CD14-positive monocyte (primary cell): ENCODE data around the gene SLC39A3. TPM values are rescaled to one million over a fixed set of nuclear protein-coding genes. Genes with fewer than 3 reads are reported as not detected.

ENCODE experiments used
- DNase-seq, 3 donors: peaks; one replicate each; pipeline ENCODE4 v3.0.0-alpha.2; 2011 to 2022
- H2AFZ ChIP-seq: 2 replicates; pipeline ENCODE4 v1.6.0; 2012; ENCODE audit warnings: mild to moderate bottlenecking, low read depth, low read length, inconsistent platforms; ENCODE audit not compliant: insufficient read depth, poor library complexity, severe bottlenecking
- H3K27ac ChIP-seq, 2 donors: 1 replicate in 1 of 2; 2 replicates in 1 of 2; pipeline ENCODE4 v1.5.1; 2012 to 2013; ENCODE audit warnings: low read length in 2 of 2, control low read depth in 1 of 2, inconsistent platforms in 1 of 2, low read depth in 1 of 2, mild to moderate bottlenecking in 1 of 2
- H3K27me3 ChIP-seq, 2 donors: one replicate each; pipeline versions ENCODE4 v1.6.0 to v1.6.1; 2011 to 2013; ENCODE audit warnings: low read length in 2 of 2; ENCODE audit not compliant: control insufficient read depth in 2 of 2, insufficient read depth in 2 of 2
- H3K36me3 ChIP-seq, 2 donors: replicated peaks in 1 of 2; 1 replicate in 1 of 2; 2 replicates in 1 of 2; pipeline versions ENCODE4 v1.5.1 to v1.6.1; 2012 to 2013; ENCODE audit warnings: low read length in 2 of 2, control low read depth in 1 of 2, inconsistent platforms in 1 of 2, mild to moderate bottlenecking in 1 of 2; ENCODE audit not compliant: insufficient read depth in 2 of 2, control insufficient read depth in 1 of 2
- H3K4me1 ChIP-seq, 2 donors: 1 replicate in 1 of 2; 2 replicates in 1 of 2; pipeline versions ENCODE4 v1.5.1 to v1.6.1; 2012 to 2013; ENCODE audit warnings: low read length in 2 of 2, control low read depth in 1 of 2, inconsistent platforms in 1 of 2, mild to moderate bottlenecking in 1 of 2, moderate library complexity in 1 of 2; ENCODE audit not compliant: insufficient read depth in 2 of 2, control insufficient read depth in 1 of 2
- H3K4me2 ChIP-seq: replicated peaks from 2 replicates; pipeline ENCODE3; 2012; ENCODE audit warnings: low read length, moderate library complexity, mild to moderate bottlenecking; ENCODE audit not compliant: poor library complexity, severe bottlenecking; ENCODE audit errors: extremely low read depth
- H3K4me3 ChIP-seq, 3 experiments: fragments of 200-600 bp in 1 of 3; sonication (generic) in 1 of 3; replicated peaks in 1 of 3; 1 replicate in 2 of 3; 2 replicates in 1 of 3; pipeline ENCODE4 v1.5.1; 2011 to 2013; ENCODE audit warnings: low read length in 3 of 3, mild to moderate bottlenecking in 3 of 3, control low read depth in 2 of 3, low read depth in 2 of 3, inconsistent platforms in 1 of 3, moderate library complexity in 1 of 3
- H3K79me2 ChIP-seq: 2 replicates; pipeline ENCODE4 v1.6.0; 2012; ENCODE audit warnings: mild to moderate bottlenecking, control low read depth, inconsistent platforms, low read length, moderate library complexity; ENCODE audit not compliant: insufficient read depth
- H3K9ac ChIP-seq: 2 replicates; pipeline ENCODE4 v1.6.0; 2017; ENCODE audit warnings: low read length, mild to moderate bottlenecking; ENCODE audit not compliant: insufficient read depth, poor library complexity, severe bottlenecking
- H3K9me3 ChIP-seq, 2 donors: replicated peaks in 1 of 2; 1 replicate in 1 of 2; 2 replicates in 1 of 2; pipeline versions ENCODE4 v1.5.1 to v1.6.1; 2012 to 2013; ENCODE audit warnings: low read length in 2 of 2, control low read depth in 1 of 2; ENCODE audit not compliant: control insufficient read depth in 1 of 2, insufficient read depth in 1 of 2
- H4K20me1 ChIP-seq: 2 replicates; pipeline ENCODE4 v1.6.0; 2012; ENCODE audit warnings: mild to moderate bottlenecking, low read length, control low read depth, moderate library complexity; ENCODE audit not compliant: insufficient read depth
- H3K27ac Mint-ChIP-seq, 7 donors: one replicate each; pipeline ENCODE4 v1.8.0; 2020; ENCODE audit warnings: mild to moderate bottlenecking in 7 of 7, mixed read lengths in 7 of 7, moderate library complexity in 6 of 7, inconsistent platforms in 2 of 7
- H3K27me3 Mint-ChIP-seq, 3 donors: one replicate each; pipeline ENCODE4 v1.8.0; 2021 to 2022; ENCODE audit warnings: low read depth in 3 of 3, mild to moderate bottlenecking in 3 of 3, mixed read lengths in 3 of 3, moderate library complexity in 3 of 3, inconsistent platforms in 1 of 3
- H3K36me3 Mint-ChIP-seq, 2 donors: one replicate each; pipeline ENCODE4 v1.8.0; 2020; ENCODE audit warnings: mixed read lengths in 2 of 2, inconsistent platforms in 1 of 2, mild to moderate bottlenecking in 1 of 2
- H3K4me1 Mint-ChIP-seq: one replicate; pipeline ENCODE4 v1.8.0; 2020; ENCODE audit warnings: mild to moderate bottlenecking, mixed read lengths
- H3K4me3 Mint-ChIP-seq, 2 donors: one replicate each; pipeline ENCODE4 v1.8.0; 2020; ENCODE audit warnings: mild to moderate bottlenecking in 2 of 2, mixed read lengths in 2 of 2, moderate library complexity in 1 of 2
- H3K9me3 Mint-ChIP-seq, 7 donors: one replicate each; pipeline ENCODE4 v1.8.0; 2020 to 2022; ENCODE audit warnings: mixed read lengths in 7 of 7, mild to moderate bottlenecking in 6 of 7, moderate library complexity in 6 of 7, inconsistent platforms in 2 of 7
- CTCF ChIP-seq: fragments of 200-600 bp; IDR thresholded peaks from one replicate; pipeline ENCODE4 v1.8.0; 2022; ENCODE audit warnings: antibody characterized with exemption, mild to moderate bottlenecking
- WGBS: methylation state at CpG from one replicate; pipeline ENCODE4 v1.1.5; 2013; ENCODE audit warnings: missing lambda C conversion rate; ENCODE audit not compliant: insufficient coverage; 5-methylcytosine and 5-hydroxymethylcytosine counted together
- intact Hi-C, 2 donors: fragments of 100-400 bp; cut with micrococcal nuclease; formaldehyde crosslinking; loops; one replicate each; pipeline versions ENCODE4 v1.15.0 to v1.15.1; 2023
- polyA plus RNA-seq, 3 donors: library from polyadenylated mRNA; depleted of rRNA in 1 of 3; unstranded in 2 of 3; stranded (reverse) in 1 of 3; fragments of 300-500 nt in 2 of 3; fragments of >200 nt in 1 of 3; fragmentation: Illumina TruSeq in 2 of 3; gene quantifications; 1 replicate in 2 of 3; 2 replicates in 1 of 3; pipeline ENCODE4 v1.2.3, GENCODE V29; 2012 to 2021

SLC39A3 gene
- polyA plus RNA-seq, 3 donors: 14.2 to 39.5 (median 37.0) TPM

- H3K27me3 Mint-ChIP-seq: peaks cover 41 to 79% (median 65%) of the 10 kb centered on the region in 3 donors
- no peak for DNase-seq
- Histone ChIP-seq H3K4me2 (no peak overlapping the region), H3K9ac (no peak overlapping the region), H3K27me3 (peaks cover 12 to 47% of the 10 kb centered on the region in 2 donors), H3K79me2 (no peaks in the 10 kb centered on the region), H3K27ac (no peak overlapping the region), H2AFZ (no peak overlapping the region), H3K4me3 (no peak overlapping the region), H3K36me3 (no peaks in the 10 kb centered on the region), H4K20me1 (no peaks in the 10 kb centered on the region), H3K4me1 (peaks cover 9 to 10% of the 10 kb centered on the region in 2 donors), H3K9me3 (peaks cover 0 to 7% of the 10 kb centered on the region in 2 donors)
- no peaks in the 10 kb centered on the region for H3K36me3 Mint-ChIP-seq
- no peak overlapping the region for H3K4me3 Mint-ChIP-seq
- peaks cover 0 to 10% (median 6%) of the 10 kb centered on the region in 7 donors for H3K9me3 Mint-ChIP-seq
- H3K4me1 Mint-ChIP-seq: peaks cover 7% of the 10 kb centered on the region
- 88% methylated on average over 10 of the region's 13 CpGs for WGBS
- H3K27ac Mint-ChIP-seq: no peak overlapping the region
- intact Hi-C loops: no loop called here
- TF ChIP-seq CTCF: no peak
Measured at GRCh38 chr19:2723345-2723715, 16.5 kb downstream of the SLC39A3 start.

GRCh38 chr19:2722541-2723344 lies 17.1 kb downstream of the SLC39A3 start:
- peaks cover 9 to 10% of the 10 kb centered on the region in 2 donors for H3K4me1 ChIP-seq
- H3K36me3 ChIP-seq: no peaks in the 10 kb centered on the region
- Mint-ChIP-seq H3K36me3 (no peaks in the 10 kb centered on the region), H3K4me3 (peak overlapping the region in 1 of 2 donors; percentile 70), H3K27ac (peak overlapping the region in 1 of 7 donors; percentile 7), H3K27me3 (peaks cover 39 to 75% (median 60%) of the 10 kb centered on the region in 3 donors), H3K9me3 (peaks cover 0 to 10% (median 6%) of the 10 kb centered on the region in 7 donors), H3K4me1 (peaks cover 7% of the 10 kb centered on the region)
- WGBS: 72% methylated on average over 26 of the region's 28 CpGs
- peaks cover 12 to 47% of the 10 kb centered on the region in 2 donors for H3K27me3 ChIP-seq
- no peak overlapping the region for H3K27ac ChIP-seq
- DNase-seq: peak; percentile 29 to 44 (median 32)
- no peak overlapping the region for H2AFZ ChIP-seq
- no peaks in the 10 kb centered on the region for H4K20me1 ChIP-seq
- H3K79me2 ChIP-seq: no peaks in the 10 kb centered on the region
- H3K9ac ChIP-seq: no peak overlapping the region
- intact Hi-C loops: no loop called here
- H3K9me3 ChIP-seq: peaks cover 0 to 7% of the 10 kb centered on the region in 2 donors
- H3K4me2 ChIP-seq: no peak overlapping the region
- no peak for TF ChIP-seq CTCF
- no peak overlapping the region for H3K4me3 ChIP-seq
